Mucosa of stomach (tissue), 1 donor: ENCODE measurements around the gene PDE9A.

ENCODE experiments used
- H3K27me3 ChIP-seq: one replicate; pipeline ENCODE4 v1.7.0; 2013; ENCODE audit warnings: mild to moderate bottlenecking, low read length; ENCODE audit not compliant: control insufficient read depth, insufficient read depth
- H3K36me3 ChIP-seq: one replicate; pipeline ENCODE4 v1.7.0; 2013; ENCODE audit warnings: low read length; ENCODE audit not compliant: control insufficient read depth, insufficient read depth
- H3K4me1 ChIP-seq: one replicate; pipeline ENCODE4 v1.7.0; 2013; ENCODE audit warnings: mild to moderate bottlenecking, low read length; ENCODE audit not compliant: control insufficient read depth, insufficient read depth
- H3K4me3 ChIP-seq: one replicate; pipeline ENCODE4 v1.7.0; 2013; ENCODE audit warnings: low read length
- H3K9ac ChIP-seq: one replicate; pipeline ENCODE4 v1.7.0; 2013; ENCODE audit warnings: mild to moderate bottlenecking, low read length, moderate library complexity
- H3K9me3 ChIP-seq: one replicate; pipeline ENCODE4 v1.7.0; 2013; ENCODE audit warnings: mild to moderate bottlenecking, low read length, moderate library complexity; ENCODE audit not compliant: control insufficient read depth
- donor health status: Pancreatic carcinoma.

The PDE9A gene

DNA sequence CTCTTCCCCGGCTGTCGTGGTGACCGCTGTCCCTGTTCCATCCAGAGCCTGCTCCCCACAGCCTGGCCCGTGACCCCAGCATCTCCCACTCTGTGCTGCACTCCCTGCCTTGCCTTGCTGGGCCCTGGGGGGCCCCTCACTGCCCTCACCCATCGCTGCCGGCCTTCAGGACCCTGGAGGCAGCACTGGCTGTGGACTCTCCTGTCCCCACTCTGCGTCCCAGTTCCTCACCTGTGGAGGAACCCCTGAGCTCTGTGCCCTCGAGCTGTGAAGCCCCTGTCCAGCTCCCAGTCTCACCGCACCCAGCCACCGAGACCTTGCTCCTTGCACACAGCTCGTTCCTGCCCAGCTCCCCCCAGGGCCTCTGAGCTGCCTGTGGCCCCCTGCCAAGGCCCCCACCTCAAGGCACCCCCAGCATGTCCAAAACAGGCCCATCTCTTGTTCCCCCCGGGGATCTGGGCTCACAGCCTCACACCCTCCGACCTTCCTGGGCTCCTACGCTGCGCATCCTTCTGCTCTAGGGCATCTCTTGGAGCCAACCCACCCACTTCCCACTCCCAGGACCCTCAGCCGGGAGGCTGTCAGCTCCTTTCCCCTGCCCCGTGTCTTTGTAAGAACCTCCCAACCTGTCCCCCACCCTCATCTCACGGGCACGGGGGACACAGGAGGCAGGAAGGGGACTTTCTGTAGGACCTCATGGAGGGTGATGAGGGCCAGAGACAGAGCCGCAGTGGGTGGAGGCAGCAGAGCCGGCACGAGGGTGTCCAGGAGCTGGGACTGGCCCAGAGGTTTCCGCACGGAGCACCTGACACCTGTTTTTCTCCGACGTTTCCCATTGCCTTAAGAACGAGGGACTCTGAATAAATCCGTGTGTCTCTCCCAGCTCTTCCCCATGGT lies 116.6 kb downstream of the PDE9A start:
- Histone ChIP-seq H3K36me3 (no peaks in the 10 kb centered on the region), H3K9me3 (no peaks in the 10 kb centered on the region), H3K9ac (no peak overlapping the region), H3K27me3 (no peaks in the 10 kb centered on the region), H3K4me3 (no peak overlapping the region), H3K4me1 (no peaks in the 10 kb centered on the region)

DNA sequence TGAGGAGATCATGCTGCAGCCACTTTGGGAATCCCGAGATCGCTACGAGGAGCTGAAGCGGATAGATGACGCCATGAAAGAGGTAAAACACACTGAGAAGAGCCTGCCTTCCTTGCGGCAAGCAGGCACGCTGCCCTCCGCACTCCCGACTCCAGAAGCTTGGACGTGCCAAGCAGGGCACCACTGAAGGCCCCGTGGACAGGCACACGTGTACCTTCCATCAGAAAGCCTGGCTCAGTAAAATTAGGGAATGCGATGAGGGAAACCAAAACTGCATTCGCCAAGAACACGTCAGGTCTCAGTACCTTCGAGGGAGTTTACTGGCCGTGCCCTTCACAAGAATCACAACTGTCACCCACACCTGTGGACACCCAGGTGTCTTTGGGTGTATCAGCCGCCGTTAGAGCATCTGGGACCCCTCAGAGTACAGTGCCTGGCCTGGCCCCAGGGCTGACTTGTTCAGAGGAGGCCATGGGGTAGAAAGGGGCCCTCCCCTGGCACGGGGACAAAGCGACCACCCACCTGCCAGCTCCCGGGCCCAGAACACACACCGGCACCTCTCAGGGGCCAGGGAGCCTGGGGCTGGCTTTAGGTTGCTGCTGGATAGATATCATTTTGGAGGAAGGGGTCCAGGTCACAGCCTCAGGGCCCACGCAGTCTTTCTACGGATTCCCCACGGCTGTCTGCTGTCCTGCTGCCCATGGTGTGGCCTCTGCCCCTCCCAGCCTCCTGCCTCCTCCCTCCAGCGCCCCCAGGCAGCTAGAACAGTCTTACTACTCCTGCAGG lies 117.5 kb downstream of the PDE9A start:
- no peaks in the 10 kb centered on the region for H3K4me1 ChIP-seq
- no peaks in the 10 kb centered on the region for H3K27me3 ChIP-seq
- H3K4me3 ChIP-seq: no peak overlapping the region
- no peaks in the 10 kb centered on the region for H3K36me3 ChIP-seq
- H3K9me3 ChIP-seq: no peaks in the 10 kb centered on the region
- no peak overlapping the region for H3K9ac ChIP-seq

DNA sequence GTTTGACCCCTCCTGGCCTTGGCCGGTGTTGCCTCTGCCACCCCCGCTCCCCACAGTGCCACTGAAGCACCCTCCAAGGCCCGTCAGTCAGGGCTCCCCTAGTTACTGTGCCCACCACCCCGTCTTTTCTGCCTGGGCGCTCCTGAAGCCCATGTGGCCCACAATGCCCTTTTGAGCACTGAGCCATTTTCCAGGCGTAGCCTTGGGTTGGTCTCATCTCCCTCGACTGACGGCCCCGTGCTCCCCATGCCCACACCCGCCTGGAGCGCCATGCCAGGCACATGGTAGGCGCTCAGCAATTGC lies 118.0 kb downstream of the PDE9A start:
- no peaks in the 10 kb centered on the region for H3K9me3 ChIP-seq
- H3K27me3 ChIP-seq: no peaks in the 10 kb centered on the region

DNA sequence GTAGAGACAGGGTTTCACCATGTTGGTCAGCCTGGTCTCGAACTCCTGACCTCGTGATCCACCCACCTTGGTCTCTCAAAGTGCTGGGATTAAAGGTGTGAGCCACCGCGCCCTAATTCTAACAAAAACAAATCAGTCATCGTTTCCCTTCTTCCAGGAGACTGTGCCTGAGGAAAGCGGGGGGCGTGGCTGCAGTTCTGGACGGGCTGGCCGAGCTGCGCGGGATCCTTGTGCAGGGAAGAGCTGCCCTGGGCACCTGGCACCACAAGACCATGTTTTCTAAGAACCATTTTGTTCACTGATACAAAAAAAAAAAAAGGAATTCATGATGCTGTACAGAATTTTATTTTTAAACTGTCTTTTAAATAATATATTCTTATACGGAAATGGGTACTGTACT lies 121.7 kb downstream of the PDE9A start:
- Histone ChIP-seq H3K27me3 (peaks cover 9% of the 10 kb centered on the region), H3K4me3 (no peak overlapping the region), H3K9me3 (no peaks in the 10 kb centered on the region), H3K4me1 (no peaks in the 10 kb centered on the region), H3K9ac (no peak overlapping the region), H3K36me3 (no peaks in the 10 kb centered on the region)

More for the DNA sequence above, 118.0 kb downstream of the PDE9A start:
- H3K9ac ChIP-seq: no peak overlapping the region
- H3K36me3 ChIP-seq: no peaks in the 10 kb centered on the region
- no peaks in the 10 kb centered on the region for H3K4me1 ChIP-seq
- H3K4me3 ChIP-seq: no peak overlapping the region

DNA sequence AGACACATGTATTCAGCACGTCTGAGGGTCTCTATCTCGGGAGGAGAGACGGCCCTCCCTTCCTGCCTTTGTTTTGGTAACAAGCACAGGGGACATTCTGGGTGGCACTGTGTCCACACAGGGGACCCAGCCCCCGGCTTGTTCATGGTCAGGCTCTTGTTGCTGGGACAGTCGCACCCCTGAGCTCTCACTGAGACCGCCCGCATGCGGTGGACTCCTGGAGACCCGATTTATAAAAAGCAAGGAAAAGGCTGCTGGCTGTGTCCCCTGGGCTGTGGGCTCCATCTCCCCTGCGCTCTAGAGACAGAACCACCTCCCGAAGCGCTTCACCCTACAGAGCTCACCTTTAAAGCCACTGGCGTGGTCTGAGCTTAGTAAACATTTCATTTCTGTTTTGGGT lies 122.5 kb downstream of the PDE9A start:
- no peak overlapping the region for H3K4me3 ChIP-seq

DNA sequence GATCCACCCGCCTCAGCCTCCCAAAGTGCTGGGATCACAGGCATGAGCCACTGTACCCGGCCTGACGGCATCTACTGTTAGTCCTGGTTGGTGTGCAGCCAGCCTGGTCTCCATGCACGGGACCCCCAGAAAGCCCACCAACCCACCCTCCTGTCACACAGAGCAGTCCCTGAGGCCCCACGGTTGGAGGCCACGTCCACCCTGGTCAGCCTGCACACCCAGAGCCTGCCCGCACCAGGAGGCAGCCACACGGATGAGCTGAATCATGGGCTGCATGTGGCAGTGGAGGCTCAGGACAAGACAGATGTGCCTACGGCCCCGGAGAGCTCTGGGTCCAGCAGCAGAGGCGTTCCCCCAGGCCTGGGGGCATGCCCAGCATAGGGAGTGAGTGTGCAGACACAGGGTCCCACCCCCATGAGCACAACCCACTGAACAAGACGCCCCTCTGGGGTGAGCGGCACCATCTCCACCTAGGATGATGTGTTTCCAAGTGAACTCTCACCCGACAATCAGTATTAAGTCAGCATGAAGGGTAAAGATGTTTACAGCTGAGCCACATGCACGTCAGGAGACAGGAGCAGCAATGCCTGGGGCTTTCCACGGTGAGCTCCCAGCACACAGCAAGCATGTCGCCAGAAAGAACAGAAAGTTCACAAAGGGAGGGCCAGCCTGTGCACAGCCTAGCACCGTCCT lies 123.8 kb downstream of the PDE9A start:
- Histone ChIP-seq H3K9ac (no peak overlapping the region), H3K4me3 (no peak overlapping the region), H3K36me3 (no peaks in the 10 kb centered on the region), H3K9me3 (no peaks in the 10 kb centered on the region), H3K27me3 (peaks cover 18% of the 10 kb centered on the region), H3K4me1 (peaks cover 11% of the 10 kb centered on the region)

More for the DNA sequence above, 122.5 kb downstream of the PDE9A start:
- Histone ChIP-seq H3K9me3 (no peaks in the 10 kb centered on the region), H3K9ac (no peak overlapping the region), H3K36me3 (no peaks in the 10 kb centered on the region), H3K27me3 (peaks cover 11% of the 10 kb centered on the region), H3K4me1 (peaks cover 1% of the 10 kb centered on the region)

DNA sequence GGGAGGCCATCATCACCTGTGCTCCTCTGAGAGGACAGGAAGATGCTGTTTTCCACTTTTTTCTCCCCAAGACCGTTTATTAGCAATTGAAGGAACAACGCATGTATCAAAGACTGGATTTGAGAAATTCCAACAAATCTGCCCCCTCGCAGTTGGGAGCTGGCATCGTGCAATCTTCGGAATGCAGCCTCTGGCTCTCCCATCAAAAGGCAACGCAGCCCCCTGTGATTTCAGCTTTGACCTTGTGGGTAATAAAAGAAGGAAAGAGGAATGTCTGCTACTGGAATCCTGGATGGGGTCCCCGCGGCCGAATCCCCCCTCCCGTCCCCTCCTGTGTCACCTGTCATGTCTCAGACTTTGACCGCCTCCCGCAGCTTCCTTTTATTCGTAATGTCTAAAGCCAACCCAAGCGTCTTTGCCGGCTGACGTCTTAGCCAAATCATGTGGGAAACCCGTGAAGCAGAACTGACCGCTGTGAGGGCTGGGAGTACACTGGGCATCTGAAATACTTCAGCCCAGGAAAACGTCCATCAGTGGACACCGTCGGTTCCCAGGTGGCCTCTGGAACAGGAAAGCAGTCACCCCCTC lies 124.4 kb downstream of the PDE9A start:
- Histone ChIP-seq H3K36me3 (no peaks in the 10 kb centered on the region), H3K9me3 (no peaks in the 10 kb centered on the region), H3K4me3 (no peak overlapping the region), H3K27me3 (peaks cover 18% of the 10 kb centered on the region), H3K4me1 (peaks cover 11% of the 10 kb centered on the region), H3K9ac (no peak overlapping the region)

DNA sequence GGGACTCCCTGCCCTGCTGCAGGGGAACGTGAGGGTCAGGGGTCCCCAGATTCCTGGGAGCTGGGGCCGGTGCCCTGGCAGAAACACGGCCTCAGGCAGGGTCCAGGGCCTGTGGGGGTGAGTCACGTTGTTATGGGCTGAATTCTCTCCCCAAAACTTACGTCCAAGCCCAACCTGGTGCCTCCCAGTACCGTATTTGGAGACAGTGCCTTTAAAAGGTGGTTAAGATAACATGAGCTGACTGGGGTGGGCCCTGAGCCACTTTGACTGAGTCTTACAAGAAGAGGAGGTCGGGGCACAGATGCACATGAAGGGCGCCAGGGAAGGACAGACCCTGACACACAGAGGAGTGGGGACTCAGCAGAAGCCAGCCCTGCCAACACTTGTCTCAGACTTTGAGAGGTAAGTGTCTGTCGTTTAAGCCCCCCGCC lies 126.0 kb downstream of the PDE9A start:
- Histone ChIP-seq H3K36me3 (no peaks in the 10 kb centered on the region), H3K4me1 (peaks cover 20% of the 10 kb centered on the region), H3K9ac (no peak overlapping the region), H3K9me3 (no peaks in the 10 kb centered on the region), H3K27me3 (peaks cover 18% of the 10 kb centered on the region), H3K4me3 (no peak overlapping the region)

DNA sequence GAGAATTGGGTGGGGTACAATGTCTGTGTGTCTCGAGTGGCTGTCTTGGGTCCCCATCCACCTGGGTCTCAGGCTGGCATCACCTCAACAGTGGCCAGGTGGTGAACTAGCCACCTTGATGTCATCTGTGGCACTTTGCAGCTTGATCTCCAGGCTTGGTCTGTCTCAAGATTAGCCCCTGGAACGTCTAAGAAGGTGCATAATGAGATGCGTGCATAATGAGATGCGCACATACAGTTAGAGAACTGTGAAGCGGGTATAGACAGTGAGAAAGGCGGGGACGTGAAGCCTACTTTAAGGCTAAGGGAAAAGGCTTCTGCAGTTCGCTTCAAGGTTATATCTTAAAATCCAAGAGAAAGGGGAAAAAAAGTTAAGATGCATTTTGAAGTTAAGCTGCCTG lies 127.2 kb downstream of the PDE9A start:
- Histone ChIP-seq H3K27me3 (peaks cover 18% of the 10 kb centered on the region), H3K9ac (no peak overlapping the region), H3K4me1 (peaks cover 20% of the 10 kb centered on the region), H3K9me3 (no peaks in the 10 kb centered on the region), H3K4me3 (no peak overlapping the region), H3K36me3 (no peaks in the 10 kb centered on the region)

DNA sequence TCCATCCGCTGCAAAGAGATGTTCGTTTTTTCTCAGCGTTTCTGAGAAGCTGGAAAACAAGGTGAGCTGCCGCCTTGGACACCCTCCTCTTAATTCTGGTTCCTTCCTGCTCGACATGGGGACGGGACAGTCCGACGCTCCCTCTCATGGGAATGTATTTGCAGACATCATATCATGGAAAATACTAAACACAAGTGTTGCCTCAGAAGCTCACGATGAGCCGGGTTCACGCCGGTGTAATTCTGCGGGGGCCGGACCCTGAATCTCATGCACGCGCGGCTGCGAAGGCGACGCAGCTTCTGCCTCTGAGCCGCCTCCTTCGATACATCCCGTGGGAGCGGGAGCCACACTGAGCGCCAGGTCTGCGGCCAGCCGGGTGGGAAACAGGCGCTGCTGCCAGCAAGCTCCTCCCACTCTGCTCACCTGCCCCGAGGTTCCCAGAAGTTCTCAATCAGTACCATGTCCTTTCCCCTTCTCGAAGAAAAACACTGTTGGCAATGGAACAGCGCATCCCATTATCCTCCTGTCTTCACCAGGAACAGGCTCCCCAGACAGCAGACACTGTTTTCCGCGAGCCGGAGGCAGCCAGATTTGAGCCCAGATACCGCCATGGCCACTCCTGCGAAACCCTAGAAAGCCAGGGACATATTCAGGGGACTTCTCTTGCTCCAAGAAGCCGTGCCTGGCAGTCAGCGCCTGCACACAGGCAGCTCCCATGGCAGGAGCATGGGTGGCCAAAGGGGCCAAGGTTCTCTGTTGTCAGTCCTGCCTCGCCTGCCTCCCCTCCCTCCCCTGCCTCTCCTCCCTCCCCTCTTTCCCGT lies 127.9 kb downstream of the PDE9A start:
- Histone ChIP-seq H3K4me1 (peaks cover 20% of the 10 kb centered on the region), H3K36me3 (no peaks in the 10 kb centered on the region), H3K27me3 (peaks cover 18% of the 10 kb centered on the region), H3K9me3 (no peaks in the 10 kb centered on the region), H3K9ac (peak overlapping the region; percentile 14), H3K4me3 (no peak overlapping the region)

DNA sequence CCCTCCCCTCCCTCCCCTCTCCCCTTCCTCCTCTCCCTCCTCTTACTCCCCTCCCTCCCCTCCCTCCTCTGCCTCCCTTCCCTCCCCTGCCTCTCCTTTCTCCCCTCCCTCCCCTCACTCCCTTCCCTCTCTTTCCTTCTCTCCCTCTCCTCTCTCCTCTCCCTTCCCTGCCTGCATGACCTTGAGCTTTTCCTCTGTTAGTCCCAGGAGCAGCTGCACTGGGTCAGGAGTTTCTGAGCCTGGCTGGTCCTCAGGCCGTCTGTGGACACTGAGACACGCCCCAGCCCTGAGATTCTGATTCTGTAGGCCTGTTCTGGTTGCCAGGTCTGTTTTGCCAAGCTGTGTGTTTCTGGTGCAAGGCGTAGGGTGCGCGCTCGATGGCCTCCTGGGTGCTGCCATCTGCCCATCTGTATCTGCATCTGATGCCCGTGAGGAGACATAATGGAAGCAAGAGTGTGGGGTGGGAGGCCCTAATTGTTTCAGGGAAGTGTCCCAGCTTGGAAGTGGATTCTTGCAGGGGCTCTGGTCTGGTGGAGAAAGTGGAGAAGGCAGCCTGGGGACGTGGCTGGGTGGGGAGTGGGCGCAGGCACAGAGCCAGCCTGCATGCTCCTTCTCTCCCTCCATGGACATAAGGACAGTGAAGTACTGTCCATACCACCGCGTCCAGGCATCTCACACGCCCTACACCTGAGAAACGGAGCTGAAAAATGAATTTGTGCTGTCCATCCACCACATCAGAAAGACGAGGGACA lies 128.7 kb downstream of the PDE9A start:
- Histone ChIP-seq H3K27me3 (peaks cover 18% of the 10 kb centered on the region), H3K9me3 (no peaks in the 10 kb centered on the region), H3K4me3 (no peak overlapping the region), H3K4me1 (peaks cover 20% of the 10 kb centered on the region), H3K36me3 (no peaks in the 10 kb centered on the region), H3K9ac (no peak overlapping the region)
